Measurements from ENCODE around the gene DOCK3. TPM values are rescaled to one million over a fixed set of nuclear protein-coding genes. Genes with fewer than 3 reads are reported as not detected.

The DOCK3 gene
- total RNA-seq, 1 donor from 2014 or later = 0.52 TPM

DNA sequence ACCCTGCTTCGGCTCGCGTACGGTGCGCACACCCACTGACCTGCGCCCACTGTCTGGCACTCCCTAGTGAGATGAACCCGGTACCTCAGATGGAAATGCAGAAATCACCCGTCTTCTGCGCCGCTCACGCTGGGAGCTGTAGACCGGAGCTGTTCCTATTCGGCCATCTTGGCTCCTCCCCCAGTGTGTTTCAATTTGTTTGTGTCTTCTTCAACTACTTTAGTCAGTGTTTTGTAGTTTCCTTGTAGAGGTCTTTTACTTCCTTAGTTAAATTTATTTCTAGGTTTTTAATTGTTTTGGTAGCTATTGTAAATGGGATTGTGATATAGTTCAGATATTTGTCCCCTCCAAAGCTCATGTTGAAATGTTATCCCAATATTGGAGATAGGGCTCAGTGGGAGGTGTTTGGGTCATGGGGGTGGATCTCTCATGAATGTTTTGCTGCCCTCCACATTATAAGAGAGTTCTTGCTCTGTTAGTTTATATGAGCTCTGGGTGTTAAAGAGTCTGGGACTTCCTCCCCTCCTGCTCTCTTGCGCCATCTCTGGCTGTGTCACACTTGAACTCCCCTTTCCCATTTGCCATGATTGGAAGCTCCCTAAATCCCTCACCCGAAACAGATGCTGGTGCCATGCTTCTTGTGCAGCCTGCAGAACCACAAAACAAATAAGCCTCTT is 304.4 kb downstream of the DOCK3 start:
- H3K27me3 ChIP-seq (ENCODE audit: control insufficient read depth in 3 of 3, insufficient read depth in 3 of 3, low read length in 3 of 3) = no peaks in the 10 kb centered on the region
- H3K36me3 ChIP-seq (ENCODE audit: control insufficient read depth in 3 of 3, insufficient read depth in 3 of 3, low read length in 3 of 3) = no peaks in the 10 kb centered on the region
- no peak overlapping the region for H3K4me3 ChIP-seq (ENCODE audit: low read length in 3 of 3)
- H3K9ac ChIP-seq (ENCODE audit: low read depth in 1 of 3, low read length in 3 of 3) = no peak overlapping the region
- H3K27ac ChIP-seq (ENCODE audit: low read depth, low read length) = no peak overlapping the region
- no peaks in the 10 kb centered on the region for H3K4me1 ChIP-seq (ENCODE audit: control insufficient read depth in 3 of 3, insufficient read depth in 3 of 3, low read length in 3 of 3)
- no peaks in the 10 kb centered on the region for H3K9me3 ChIP-seq (ENCODE audit: control insufficient read depth in 3 of 3, low read length in 3 of 3)

DNA sequence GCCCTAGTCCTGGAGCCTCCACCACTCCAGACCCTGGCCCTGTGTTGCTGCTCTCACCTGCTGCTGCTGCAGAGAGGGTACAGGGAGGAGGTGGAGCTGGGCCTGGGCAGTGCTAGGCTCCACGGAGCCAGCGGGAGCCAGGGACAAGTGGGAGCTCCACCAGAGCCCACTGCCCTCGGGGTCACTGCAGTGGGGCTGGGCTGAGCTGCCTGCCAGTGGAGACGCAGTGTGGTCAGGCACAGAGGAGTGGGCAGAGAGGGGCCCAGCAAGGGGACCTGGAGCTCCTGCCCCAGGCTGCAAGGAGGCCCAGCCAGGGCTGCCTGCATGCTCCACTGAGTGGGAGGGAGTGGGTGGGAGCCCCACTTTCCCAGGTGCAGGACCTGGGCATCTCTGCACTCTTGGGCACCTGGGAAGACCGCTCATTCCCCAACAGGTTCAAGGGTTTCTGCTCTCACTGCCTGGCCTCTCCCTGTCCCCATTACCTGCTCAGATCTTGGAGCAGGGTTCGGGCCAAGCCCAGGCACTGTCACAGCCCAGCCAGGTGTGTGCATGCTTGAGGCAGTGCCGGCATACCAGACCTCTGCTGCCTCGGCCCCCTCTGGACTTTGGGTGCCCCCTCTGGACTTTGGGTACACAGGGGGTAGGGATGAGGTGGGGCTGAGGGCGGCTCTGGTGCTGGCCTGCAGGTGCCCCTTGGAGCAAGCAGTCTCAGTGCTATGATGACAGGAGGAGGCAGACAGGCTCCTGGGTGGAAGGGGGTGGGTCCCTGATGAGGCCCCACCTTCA is 308.0 kb downstream of the DOCK3 start:
- Histone ChIP-seq H3K4me3 (ENCODE audit: low read length in 3 of 3) (no peak overlapping the region), H3K36me3 (ENCODE audit: control insufficient read depth in 3 of 3, insufficient read depth in 3 of 3, low read length in 3 of 3) (no peaks in the 10 kb centered on the region), H3K27me3 (ENCODE audit: control insufficient read depth in 3 of 3, insufficient read depth in 3 of 3, low read length in 3 of 3) (no peaks in the 10 kb centered on the region), H3K4me1 (ENCODE audit: control insufficient read depth in 3 of 3, insufficient read depth in 3 of 3, low read length in 3 of 3) (no peaks in the 10 kb centered on the region), H3K9me3 (ENCODE audit: control insufficient read depth in 3 of 3, low read length in 3 of 3) (no peaks in the 10 kb centered on the region), H3K9ac (ENCODE audit: low read depth in 1 of 3, low read length in 3 of 3) (no peak overlapping the region), H3K27ac (ENCODE audit: low read depth, low read length) (no peak overlapping the region)

DNA sequence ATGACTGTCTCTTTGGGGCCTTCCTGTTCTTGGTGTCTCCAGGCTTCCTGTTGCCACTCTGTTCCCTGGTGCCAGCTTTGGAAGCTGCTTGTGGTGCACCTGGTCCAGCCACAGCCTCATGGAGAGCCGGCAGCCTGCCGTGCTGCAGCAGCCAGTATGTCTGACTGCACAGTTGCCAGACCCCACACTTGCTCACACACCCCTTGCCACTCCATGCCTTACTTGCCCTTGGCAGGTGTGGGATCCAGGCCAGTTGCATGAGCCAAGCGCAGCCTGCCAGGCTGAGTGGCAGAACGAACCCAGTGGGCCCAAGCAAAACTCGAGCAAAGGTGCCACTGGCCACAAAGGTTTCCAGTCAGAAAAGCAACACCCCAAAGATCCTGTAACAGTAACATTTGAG is 309.2 kb downstream of the DOCK3 start:
- H3K36me3 ChIP-seq (ENCODE audit: control insufficient read depth in 3 of 3, insufficient read depth in 3 of 3, low read length in 3 of 3) = no peaks in the 10 kb centered on the region
- no peak overlapping the region for H3K4me3 ChIP-seq (ENCODE audit: low read length in 3 of 3)
- H3K4me1 ChIP-seq (ENCODE audit: control insufficient read depth in 3 of 3, insufficient read depth in 3 of 3, low read length in 3 of 3) = no peaks in the 10 kb centered on the region
- no peaks in the 10 kb centered on the region for H3K27me3 ChIP-seq (ENCODE audit: control insufficient read depth in 3 of 3, insufficient read depth in 3 of 3, low read length in 3 of 3)
- no peaks in the 10 kb centered on the region for H3K9me3 ChIP-seq (ENCODE audit: control insufficient read depth in 3 of 3, low read length in 3 of 3)
- H3K27ac ChIP-seq (ENCODE audit: low read depth, low read length) = no peak overlapping the region
- H3K9ac ChIP-seq (ENCODE audit: low read depth in 1 of 3, low read length in 3 of 3) = no peak overlapping the region

DNA sequence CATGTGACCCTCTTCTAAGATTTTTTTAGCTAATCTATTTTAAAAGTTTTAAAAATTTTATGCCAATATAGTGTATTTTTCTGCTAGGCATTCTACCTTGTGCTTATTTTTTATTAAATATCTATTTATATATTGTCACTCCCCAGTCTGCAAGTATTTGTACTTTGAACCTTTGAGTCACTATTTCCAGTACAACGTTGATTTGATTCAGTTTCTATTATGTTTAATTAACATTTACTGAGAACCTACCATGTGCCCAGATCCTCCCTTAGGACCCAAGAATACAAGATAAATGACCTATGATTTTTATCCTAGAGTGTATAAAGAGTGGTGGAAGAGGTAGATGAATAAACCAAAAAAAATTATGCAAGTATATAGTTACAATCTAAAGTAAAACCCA is 311.2 kb downstream of the DOCK3 start:
- no peak overlapping the region for H3K9ac ChIP-seq (ENCODE audit: low read depth in 1 of 3, low read length in 3 of 3)
- H3K4me1 ChIP-seq (ENCODE audit: control insufficient read depth in 3 of 3, insufficient read depth in 3 of 3, low read length in 3 of 3) = no peaks in the 10 kb centered on the region
- no peak overlapping the region for H3K4me3 ChIP-seq (ENCODE audit: low read length in 3 of 3)
- no peak overlapping the region for H3K27ac ChIP-seq (ENCODE audit: low read depth, low read length)
- no peaks in the 10 kb centered on the region for H3K27me3 ChIP-seq (ENCODE audit: control insufficient read depth in 3 of 3, insufficient read depth in 3 of 3, low read length in 3 of 3)
- H3K36me3 ChIP-seq (ENCODE audit: control insufficient read depth in 3 of 3, insufficient read depth in 3 of 3, low read length in 3 of 3) = no peaks in the 10 kb centered on the region
- H3K9me3 ChIP-seq (ENCODE audit: control insufficient read depth in 3 of 3, low read length in 3 of 3) = peaks cover 0 to under 1% (median under 1%) of the 10 kb centered on the region in 3 donors

DNA sequence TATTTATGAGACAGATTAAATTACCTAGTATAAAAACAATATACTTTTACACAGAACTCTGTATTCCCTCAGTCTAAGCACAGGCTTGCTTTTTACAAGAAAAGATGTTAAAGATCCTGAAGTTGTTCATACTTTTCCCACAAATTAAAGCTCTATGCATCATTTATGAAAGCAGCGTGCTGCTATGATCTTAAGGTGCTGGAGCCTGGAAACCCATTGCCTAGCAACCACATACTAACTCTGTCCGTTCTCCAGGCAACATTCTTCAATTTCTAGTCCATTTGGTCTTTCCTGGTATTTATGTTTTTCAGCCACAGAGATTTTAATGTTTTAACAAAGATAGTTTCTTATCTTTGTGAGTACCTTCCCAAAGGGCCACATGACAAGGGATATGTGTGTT is 312.0 kb downstream of the DOCK3 start:
- H3K4me3 ChIP-seq (ENCODE audit: low read length in 3 of 3) = no peak overlapping the region
- no peaks in the 10 kb centered on the region for H3K27me3 ChIP-seq (ENCODE audit: control insufficient read depth in 3 of 3, insufficient read depth in 3 of 3, low read length in 3 of 3)
- H3K9ac ChIP-seq (ENCODE audit: low read depth in 1 of 3, low read length in 3 of 3) = no peak overlapping the region
- no peaks in the 10 kb centered on the region for H3K4me1 ChIP-seq (ENCODE audit: control insufficient read depth in 3 of 3, insufficient read depth in 3 of 3, low read length in 3 of 3)
- no peak overlapping the region for H3K27ac ChIP-seq (ENCODE audit: low read depth, low read length)
- no peaks in the 10 kb centered on the region for H3K36me3 ChIP-seq (ENCODE audit: control insufficient read depth in 3 of 3, insufficient read depth in 3 of 3, low read length in 3 of 3)
- H3K9me3 ChIP-seq (ENCODE audit: control insufficient read depth in 3 of 3, low read length in 3 of 3) = peaks cover 0 to 2% (median 2%) of the 10 kb centered on the region in 3 donors

DNA sequence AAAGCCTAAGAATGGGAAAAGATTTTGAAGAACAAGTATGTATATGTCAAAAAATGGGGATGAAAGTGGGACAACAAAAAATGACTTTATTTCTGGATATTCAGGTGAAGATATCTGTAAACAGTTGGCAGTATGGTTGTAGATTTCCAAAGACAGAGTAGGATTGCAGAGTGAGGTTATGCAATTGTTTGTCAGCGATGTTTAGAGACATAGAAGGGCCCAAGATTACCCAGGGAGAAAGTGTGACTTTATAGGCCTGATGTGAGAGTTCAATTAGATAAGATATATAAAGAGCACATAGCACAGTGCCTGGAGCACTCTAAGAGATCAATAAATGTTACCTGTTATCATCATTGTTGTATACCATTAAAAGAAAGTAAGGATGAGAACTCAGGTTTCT is 319.8 kb downstream of the DOCK3 start:
- H3K9me3 ChIP-seq (ENCODE audit: control insufficient read depth in 3 of 3, low read length in 3 of 3) = peaks cover 2% of the 10 kb centered on the region in 3 donors
- H3K27ac ChIP-seq (ENCODE audit: low read depth, low read length) = no peak overlapping the region
- H3K9ac ChIP-seq (ENCODE audit: low read depth in 1 of 3, low read length in 3 of 3) = no peak overlapping the region
- no peaks in the 10 kb centered on the region for H3K4me1 ChIP-seq (ENCODE audit: control insufficient read depth in 3 of 3, insufficient read depth in 3 of 3, low read length in 3 of 3)
- H3K27me3 ChIP-seq (ENCODE audit: control insufficient read depth in 3 of 3, insufficient read depth in 3 of 3, low read length in 3 of 3) = no peaks in the 10 kb centered on the region
- H3K36me3 ChIP-seq (ENCODE audit: control insufficient read depth in 3 of 3, insufficient read depth in 3 of 3, low read length in 3 of 3) = no peaks in the 10 kb centered on the region
- H3K4me3 ChIP-seq (ENCODE audit: low read length in 3 of 3) = no peak overlapping the region

DNA sequence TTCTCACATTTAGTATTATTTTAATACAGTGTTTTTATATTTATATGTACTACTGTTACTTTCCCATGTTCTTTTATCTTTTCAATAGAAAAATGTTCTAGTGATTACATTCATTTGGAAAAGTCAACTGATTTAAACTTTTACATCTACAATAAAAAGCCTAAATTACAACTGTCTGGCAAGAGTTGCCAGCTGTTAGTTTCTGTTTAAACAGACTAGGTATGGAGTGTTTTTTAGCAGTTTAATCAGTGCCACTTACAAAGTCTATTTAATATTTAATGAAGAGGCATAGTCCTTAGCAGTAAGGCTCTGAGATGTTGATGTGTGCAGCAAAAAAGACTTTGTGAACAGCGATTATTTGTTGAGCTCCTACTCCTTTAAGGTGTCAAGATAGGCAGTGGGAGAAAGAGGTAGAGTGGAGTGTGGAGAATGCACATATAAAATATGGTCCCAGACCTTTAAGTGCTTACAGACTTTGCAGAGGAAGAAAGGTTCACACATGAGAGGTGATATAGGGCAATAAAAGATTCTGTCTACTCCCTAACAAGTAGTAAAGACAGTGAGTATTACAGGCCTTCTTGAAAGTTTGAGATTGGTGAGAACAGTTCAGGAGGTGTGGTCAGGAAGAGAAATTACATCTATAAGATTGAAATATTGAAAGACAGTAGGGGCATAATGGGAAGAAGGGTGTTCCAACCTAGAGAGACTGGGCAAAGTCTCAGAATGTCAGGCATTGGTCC is 320.5 kb downstream of the DOCK3 start:
- H3K9ac ChIP-seq (ENCODE audit: low read depth in 1 of 3, low read length in 3 of 3) = no peak overlapping the region
- H3K4me1 ChIP-seq (ENCODE audit: control insufficient read depth in 3 of 3, insufficient read depth in 3 of 3, low read length in 3 of 3) = no peaks in the 10 kb centered on the region
- H3K27me3 ChIP-seq (ENCODE audit: control insufficient read depth in 3 of 3, insufficient read depth in 3 of 3, low read length in 3 of 3) = no peaks in the 10 kb centered on the region
- H3K4me3 ChIP-seq (ENCODE audit: low read length in 3 of 3) = no peak overlapping the region
- no peaks in the 10 kb centered on the region for H3K36me3 ChIP-seq (ENCODE audit: control insufficient read depth in 3 of 3, insufficient read depth in 3 of 3, low read length in 3 of 3)
- H3K27ac ChIP-seq (ENCODE audit: low read depth, low read length) = no peak overlapping the region
- peaks cover 2% of the 10 kb centered on the region in 3 donors for H3K9me3 ChIP-seq (ENCODE audit: control insufficient read depth in 3 of 3, low read length in 3 of 3)

DNA sequence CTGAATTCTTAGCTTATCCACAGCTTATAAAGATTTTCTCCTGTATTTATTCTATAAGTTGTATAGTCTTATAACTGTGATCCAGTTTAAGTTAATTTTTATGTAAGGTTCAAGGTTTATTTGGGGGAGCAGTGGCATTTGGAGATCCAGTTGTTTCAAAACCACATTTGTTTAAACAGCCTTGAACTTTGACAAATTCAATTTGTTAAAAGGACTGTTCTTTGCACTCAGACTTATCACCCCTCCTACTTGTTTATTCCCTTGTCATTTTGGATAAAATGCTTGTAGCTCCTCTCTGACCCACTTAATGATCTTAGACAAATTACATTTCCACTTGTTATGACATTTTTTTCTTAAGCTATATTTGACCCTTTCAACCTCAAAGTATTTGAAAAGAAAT is 327.8 kb downstream of the DOCK3 start:
- Histone ChIP-seq H3K9me3 (ENCODE audit: control insufficient read depth in 3 of 3, low read length in 3 of 3) (no peaks in the 10 kb centered on the region), H3K9ac (ENCODE audit: low read depth in 1 of 3, low read length in 3 of 3) (no peak overlapping the region), H3K4me1 (ENCODE audit: control insufficient read depth in 3 of 3, insufficient read depth in 3 of 3, low read length in 3 of 3) (no peaks in the 10 kb centered on the region), H3K4me3 (ENCODE audit: low read length in 3 of 3) (no peak overlapping the region), H3K36me3 (ENCODE audit: control insufficient read depth in 3 of 3, insufficient read depth in 3 of 3, low read length in 3 of 3) (no peaks in the 10 kb centered on the region), H3K27ac (ENCODE audit: low read depth, low read length) (no peak overlapping the region), H3K27me3 (ENCODE audit: control insufficient read depth in 3 of 3, insufficient read depth in 3 of 3, low read length in 3 of 3) (no peaks in the 10 kb centered on the region)

DNA sequence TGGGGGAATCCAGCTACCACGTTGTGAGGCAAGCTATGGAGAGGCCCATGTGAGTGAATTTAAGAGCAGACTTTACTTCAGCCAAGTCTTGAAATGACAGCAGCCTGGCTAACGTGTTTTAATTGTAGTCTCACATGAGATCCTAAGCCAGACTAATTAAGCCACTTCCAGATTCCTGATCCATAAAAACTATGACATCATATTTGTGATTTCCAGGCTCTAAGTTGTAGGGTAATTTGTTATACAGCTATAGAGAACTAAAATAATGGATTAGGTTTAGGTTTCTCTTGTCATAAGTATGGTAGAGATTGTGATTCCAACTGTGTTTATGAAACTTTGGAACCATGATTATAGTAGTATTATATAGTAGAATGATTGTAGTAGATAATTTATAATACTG is 329.5 kb downstream of the DOCK3 start:
- no peaks in the 10 kb centered on the region for H3K27me3 ChIP-seq (ENCODE audit: control insufficient read depth in 3 of 3, insufficient read depth in 3 of 3, low read length in 3 of 3)
- no peaks in the 10 kb centered on the region for H3K9me3 ChIP-seq (ENCODE audit: control insufficient read depth in 3 of 3, low read length in 3 of 3)
- no peaks in the 10 kb centered on the region for H3K36me3 ChIP-seq (ENCODE audit: control insufficient read depth in 3 of 3, insufficient read depth in 3 of 3, low read length in 3 of 3)
- no peak overlapping the region for H3K9ac ChIP-seq (ENCODE audit: low read depth in 1 of 3, low read length in 3 of 3)
- H3K27ac ChIP-seq (ENCODE audit: low read depth, low read length) = no peak overlapping the region
- H3K4me1 ChIP-seq (ENCODE audit: control insufficient read depth in 3 of 3, insufficient read depth in 3 of 3, low read length in 3 of 3) = no peaks in the 10 kb centered on the region
- no peak overlapping the region for H3K4me3 ChIP-seq (ENCODE audit: low read length in 3 of 3)

DNA sequence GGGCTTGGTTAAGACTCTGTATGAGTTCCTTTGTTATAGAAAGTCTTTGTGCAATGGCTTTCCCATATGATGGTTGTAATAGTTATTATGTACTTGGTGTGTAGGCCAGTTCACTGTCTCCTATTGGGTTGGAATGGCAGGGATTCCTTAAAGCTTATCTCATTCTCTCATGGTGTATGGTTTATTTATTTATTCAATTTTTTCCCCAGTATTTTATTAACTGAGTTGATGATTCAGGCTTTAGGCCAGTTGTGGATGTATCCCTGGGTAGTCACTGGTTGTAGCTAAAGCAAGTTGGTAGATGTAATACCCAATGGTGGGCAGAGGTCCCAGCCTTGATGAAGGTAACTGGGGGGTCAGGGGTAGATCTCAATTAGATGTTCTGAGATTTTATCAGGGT is 349.4 kb downstream of the DOCK3 start:
- Histone ChIP-seq H3K9me3 (ENCODE audit: control insufficient read depth in 3 of 3, low read length in 3 of 3) (no peaks in the 10 kb centered on the region), H3K27ac (ENCODE audit: low read depth, low read length) (no peak overlapping the region), H3K27me3 (ENCODE audit: control insufficient read depth in 3 of 3, insufficient read depth in 3 of 3, low read length in 3 of 3) (no peaks in the 10 kb centered on the region), H3K4me1 (ENCODE audit: control insufficient read depth in 3 of 3, insufficient read depth in 3 of 3, low read length in 3 of 3) (peaks cover 0 to 4% (median 0%) of the 10 kb centered on the region in 3 donors), H3K9ac (ENCODE audit: low read depth in 1 of 3, low read length in 3 of 3) (no peak overlapping the region), H3K4me3 (ENCODE audit: low read length in 3 of 3) (no peak overlapping the region), H3K36me3 (ENCODE audit: control insufficient read depth in 3 of 3, insufficient read depth in 3 of 3, low read length in 3 of 3) (no peaks in the 10 kb centered on the region)
